K562 (cell line): ENCODE measurements around the gene ABLIM2. TPM values are rescaled to one million over a fixed set of nuclear protein-coding genes. Genes with fewer than 3 reads are reported as not detected.

Source experiments
- CBX5 ChIP-seq: IDR thresholded peaks from 2 replicates; pipeline ENCODE4 v1.6.1; 2014; ENCODE audit warnings: low read depth, borderline replicate concordance
- HOXB6 ChIP-seq: fragments of 250-450 bp; sonication (Bioruptor Pico); IDR thresholded peaks from 2 replicates; pipeline ENCODE4 v1.5.1; 2022; ENCODE audit warnings: mild to moderate bottlenecking, borderline replicate concordance
- KHSRP ChIP-seq: fragments of 450-650 bp; IDR thresholded peaks from 2 replicates; pipeline ENCODE4 v1.6.1; 2017
- SAFB2 ChIP-seq: fragments of 200-400 bp; formaldehyde crosslinking; IDR thresholded peaks from 2 replicates; pipeline ENCODE4 v1.6.1; 2018; ENCODE audit warnings: borderline replicate concordance, low read length, low read depth, moderate library complexity; ENCODE audit not compliant: severe bottlenecking
- SMARCA4 ChIP-seq: fragments of 450-650 bp; IDR thresholded peaks from 2 replicates; pipeline ENCODE4 v1.6.1; 2016
- ZNF384 ChIP-seq: IDR thresholded peaks from 2 replicates; pipeline ENCODE4 v1.6.1; 2012; ENCODE audit warnings: low read depth, low read length, improper control_type of control experiment
- ZNF431 ChIP-seq: sonication (generic); formaldehyde crosslinking; IDR thresholded peaks from 2 replicates; pipeline ENCODE4 v1.8.0; 2022; ENCODE audit warnings: mild to moderate bottlenecking, missing genetic modification reagents
- ZNF507 ChIP-seq: conservative IDR thresholded peaks from 2 replicates; pipeline ENCODE4 v1.6.1; 2017; ENCODE audit warnings: missing genetic modification characterization, missing compliant biosample characterization
- polyA plus RNA-seq, 8 experiments: library from polyadenylated mRNA; depleted of rRNA in 4 of 8; stranded (reverse) in 5 of 8; unstranded in 3 of 8; fragments of >200 nt; fragmentation: Nextera tagmentation in 2 of 8; fragmentation: Illumina TruSeq in 1 of 8; extraction: Ambion mirVana in 2 of 8; extraction: Trizol in 1 of 8; gene quantifications; 2 replicates each; pipeline versions ENCODE4 v1.2.1 to v1.2.3, GENCODE V29; 2011 to 2014; ENCODE audit warnings: inconsistent platforms in 1 of 8, missing spikeins in 1 of 8
- total RNA-seq, 7 experiments: library from RNA; depleted of rRNA in 6 of 7; stranded (reverse); fragments of >200 nt in 6 of 7; fragmentation: Illumina TruSeq in 2 of 7; extraction: Trizol in 2 of 7; gene quantifications; 2 replicates each; pipeline versions ENCODE4 v1.2.1 to v1.2.3, GENCODE V29; 2011 to 2021; ENCODE audit warnings: low replicate concordance in 1 of 7
- TF ChIP-seq, protein P1 (sequence below): fragments of 200-600 bp; sonication (generic); IDR thresholded peaks from one replicate; pipeline ENCODE4 v1.6.1; 2012; ENCODE audit warnings: mild to moderate bottlenecking, low read depth, low read length, inconsistent platforms
- TF ChIP-seq, protein P2 (sequence below): sonication (generic); formaldehyde crosslinking; IDR thresholded peaks from 2 replicates; pipeline ENCODE4 v1.8.0; 2022; ENCODE audit warnings: mild to moderate bottlenecking, missing genetic modification reagents

The ABLIM2 gene
- total and polyA plus RNA-seq, 9 of the 15 experiments (the other 6 are each of a cell fraction or from before 2014, with no cell fraction given): not detected

DNA sequence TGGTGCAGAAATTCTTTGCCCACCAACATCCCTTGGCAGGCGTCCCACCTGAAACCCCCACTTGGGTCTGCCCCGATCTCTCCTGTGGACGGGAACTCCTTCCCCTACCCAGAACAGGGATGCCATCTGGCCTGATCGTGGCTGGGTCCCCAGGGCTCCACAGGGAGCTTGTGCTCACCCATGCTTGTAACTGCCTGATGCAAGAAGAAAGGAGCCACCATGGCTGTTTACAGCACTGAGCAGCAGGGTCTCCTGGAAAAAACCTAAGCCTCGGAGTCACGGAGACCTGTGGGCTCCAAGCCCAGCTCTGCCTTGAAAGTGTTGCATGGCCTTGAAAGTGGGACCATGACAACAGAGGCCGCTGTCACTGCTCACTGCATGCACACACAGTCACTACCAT lies 117.4 kb downstream of the ABLIM2 start (continued):
- TF ChIP-seq, protein P1, sequence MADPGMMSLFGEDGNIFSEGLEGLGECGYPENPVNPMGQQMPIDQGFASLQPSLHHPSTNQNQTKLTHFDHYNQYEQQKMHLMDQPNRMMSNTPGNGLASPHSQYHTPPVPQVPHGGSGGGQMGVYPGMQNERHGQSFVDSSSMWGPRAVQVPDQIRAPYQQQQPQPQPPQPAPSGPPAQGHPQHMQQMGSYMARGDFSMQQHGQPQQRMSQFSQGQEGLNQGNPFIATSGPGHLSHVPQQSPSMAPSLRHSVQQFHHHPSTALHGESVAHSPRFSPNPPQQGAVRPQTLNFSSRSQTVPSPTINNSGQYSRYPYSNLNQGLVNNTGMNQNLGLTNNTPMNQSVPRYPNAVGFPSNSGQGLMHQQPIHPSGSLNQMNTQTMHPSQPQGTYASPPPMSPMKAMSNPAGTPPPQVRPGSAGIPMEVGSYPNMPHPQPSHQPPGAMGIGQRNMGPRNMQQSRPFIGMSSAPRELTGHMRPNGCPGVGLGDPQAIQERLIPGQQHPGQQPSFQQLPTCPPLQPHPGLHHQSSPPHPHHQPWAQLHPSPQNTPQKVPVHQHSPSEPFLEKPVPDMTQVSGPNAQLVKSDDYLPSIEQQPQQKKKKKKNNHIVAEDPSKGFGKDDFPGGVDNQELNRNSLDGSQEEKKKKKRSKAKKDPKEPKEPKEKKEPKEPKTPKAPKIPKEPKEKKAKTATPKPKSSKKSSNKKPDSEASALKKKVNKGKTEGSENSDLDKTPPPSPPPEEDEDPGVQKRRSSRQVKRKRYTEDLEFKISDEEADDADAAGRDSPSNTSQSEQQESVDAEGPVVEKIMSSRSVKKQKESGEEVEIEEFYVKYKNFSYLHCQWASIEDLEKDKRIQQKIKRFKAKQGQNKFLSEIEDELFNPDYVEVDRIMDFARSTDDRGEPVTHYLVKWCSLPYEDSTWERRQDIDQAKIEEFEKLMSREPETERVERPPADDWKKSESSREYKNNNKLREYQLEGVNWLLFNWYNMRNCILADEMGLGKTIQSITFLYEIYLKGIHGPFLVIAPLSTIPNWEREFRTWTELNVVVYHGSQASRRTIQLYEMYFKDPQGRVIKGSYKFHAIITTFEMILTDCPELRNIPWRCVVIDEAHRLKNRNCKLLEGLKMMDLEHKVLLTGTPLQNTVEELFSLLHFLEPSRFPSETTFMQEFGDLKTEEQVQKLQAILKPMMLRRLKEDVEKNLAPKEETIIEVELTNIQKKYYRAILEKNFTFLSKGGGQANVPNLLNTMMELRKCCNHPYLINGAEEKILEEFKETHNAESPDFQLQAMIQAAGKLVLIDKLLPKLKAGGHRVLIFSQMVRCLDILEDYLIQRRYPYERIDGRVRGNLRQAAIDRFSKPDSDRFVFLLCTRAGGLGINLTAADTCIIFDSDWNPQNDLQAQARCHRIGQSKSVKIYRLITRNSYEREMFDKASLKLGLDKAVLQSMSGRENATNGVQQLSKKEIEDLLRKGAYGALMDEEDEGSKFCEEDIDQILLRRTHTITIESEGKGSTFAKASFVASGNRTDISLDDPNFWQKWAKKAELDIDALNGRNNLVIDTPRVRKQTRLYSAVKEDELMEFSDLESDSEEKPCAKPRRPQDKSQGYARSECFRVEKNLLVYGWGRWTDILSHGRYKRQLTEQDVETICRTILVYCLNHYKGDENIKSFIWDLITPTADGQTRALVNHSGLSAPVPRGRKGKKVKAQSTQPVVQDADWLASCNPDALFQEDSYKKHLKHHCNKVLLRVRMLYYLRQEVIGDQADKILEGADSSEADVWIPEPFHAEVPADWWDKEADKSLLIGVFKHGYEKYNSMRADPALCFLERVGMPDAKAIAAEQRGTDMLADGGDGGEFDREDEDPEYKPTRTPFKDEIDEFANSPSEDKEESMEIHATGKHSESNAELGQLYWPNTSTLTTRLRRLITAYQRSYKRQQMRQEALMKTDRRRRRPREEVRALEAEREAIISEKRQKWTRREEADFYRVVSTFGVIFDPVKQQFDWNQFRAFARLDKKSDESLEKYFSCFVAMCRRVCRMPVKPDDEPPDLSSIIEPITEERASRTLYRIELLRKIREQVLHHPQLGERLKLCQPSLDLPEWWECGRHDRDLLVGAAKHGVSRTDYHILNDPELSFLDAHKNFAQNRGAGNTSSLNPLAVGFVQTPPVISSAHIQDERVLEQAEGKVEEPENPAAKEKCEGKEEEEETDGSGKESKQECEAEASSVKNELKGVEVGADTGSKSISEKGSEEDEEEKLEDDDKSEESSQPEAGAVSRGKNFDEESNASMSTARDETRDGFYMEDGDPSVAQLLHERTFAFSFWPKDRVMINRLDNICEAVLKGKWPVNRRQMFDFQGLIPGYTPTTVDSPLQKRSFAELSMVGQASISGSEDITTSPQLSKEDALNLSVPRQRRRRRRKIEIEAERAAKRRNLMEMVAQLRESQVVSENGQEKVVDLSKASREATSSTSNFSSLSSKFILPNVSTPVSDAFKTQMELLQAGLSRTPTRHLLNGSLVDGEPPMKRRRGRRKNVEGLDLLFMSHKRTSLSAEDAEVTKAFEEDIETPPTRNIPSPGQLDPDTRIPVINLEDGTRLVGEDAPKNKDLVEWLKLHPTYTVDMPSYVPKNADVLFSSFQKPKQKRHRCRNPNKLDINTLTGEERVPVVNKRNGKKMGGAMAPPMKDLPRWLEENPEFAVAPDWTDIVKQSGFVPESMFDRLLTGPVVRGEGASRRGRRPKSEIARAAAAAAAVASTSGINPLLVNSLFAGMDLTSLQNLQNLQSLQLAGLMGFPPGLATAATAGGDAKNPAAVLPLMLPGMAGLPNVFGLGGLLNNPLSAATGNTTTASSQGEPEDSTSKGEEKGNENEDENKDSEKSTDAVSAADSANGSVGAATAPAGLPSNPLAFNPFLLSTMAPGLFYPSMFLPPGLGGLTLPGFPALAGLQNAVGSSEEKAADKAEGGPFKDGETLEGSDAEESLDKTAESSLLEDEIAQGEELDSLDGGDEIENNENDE: no peak
- TF ChIP-seq ZNF507 (tag): no peak
- TF ChIP-seq, protein P2, sequence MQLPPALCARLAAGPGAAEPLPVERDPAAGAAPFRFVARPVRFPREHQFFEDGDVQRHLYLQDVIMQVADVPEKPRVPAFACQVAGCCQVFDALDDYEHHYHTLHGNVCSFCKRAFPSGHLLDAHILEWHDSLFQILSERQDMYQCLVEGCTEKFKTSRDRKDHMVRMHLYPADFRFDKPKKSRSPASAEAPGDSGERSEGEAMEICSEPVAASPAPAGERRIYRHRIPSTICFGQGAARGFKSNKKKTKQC (CRISPR knock-in tag): no peak
- TF ChIP-seq ZNF384: no peak
- no peak for TF ChIP-seq ZNF431 (CRISPR knock-in tag)
- no peak for TF ChIP-seq SMARCA4
- no peak for TF ChIP-seq KHSRP
- no peak for TF ChIP-seq SAFB2
- TF ChIP-seq CBX5: no peak
- no peak for TF ChIP-seq HOXB6
